Endodermal cell (in vitro differentiated cells): ENCODE data around the gene AUTS2. TPM values are rescaled to one million over a fixed set of nuclear protein-coding genes. Genes with fewer than 3 reads are reported as not detected.

ENCODE experiments used
- DNase-seq: peaks from one replicate; pipeline ENCODE4 v3.0.0-alpha.2; 2017
- H3K27ac ChIP-seq: 2 replicates; pipeline ENCODE4 v1.5.1; 2013; ENCODE audit warnings: mild to moderate bottlenecking, low read depth, low read length, moderate library complexity
- H3K27me3 ChIP-seq: 2 replicates; pipeline ENCODE4 v1.6.1; 2013; ENCODE audit warnings: mild to moderate bottlenecking, low read length, moderate library complexity; ENCODE audit not compliant: insufficient read depth, control insufficient read depth, poor library complexity, severe bottlenecking
- H3K36me3 ChIP-seq: 2 replicates; pipeline ENCODE4 v1.7.0; 2013; ENCODE audit warnings: mild to moderate bottlenecking, low read length, moderate library complexity; ENCODE audit not compliant: control insufficient read depth, insufficient read depth
- H3K4me1 ChIP-seq: one replicate; pipeline ENCODE4 v1.7.0; 2013; ENCODE audit warnings: low read length; ENCODE audit not compliant: control insufficient read depth, insufficient read depth
- H3K4me3 ChIP-seq: 2 replicates; pipeline ENCODE4 v1.5.1; 2013; ENCODE audit warnings: mild to moderate bottlenecking, low read length, moderate library complexity
- H3K9ac ChIP-seq: 2 replicates; pipeline ENCODE4 v1.6.1; 2013; ENCODE audit warnings: mild to moderate bottlenecking, low read length, moderate library complexity; ENCODE audit not compliant: poor library complexity, severe bottlenecking; ENCODE audit errors: extremely low read depth
- H3K9me3 ChIP-seq: 2 replicates; pipeline ENCODE4 v1.6.1; 2013; ENCODE audit warnings: mild to moderate bottlenecking, low read length, moderate library complexity; ENCODE audit not compliant: control insufficient read depth
- H3K27ac Mint-ChIP-seq: 2 replicates; pipeline ENCODE4 v1.8.0; 2020; ENCODE audit warnings: mixed read lengths
- H3K27me3 Mint-ChIP-seq: 2 replicates; pipeline ENCODE4 v1.8.0; 2021; ENCODE audit warnings: mild to moderate bottlenecking, mixed read lengths; ENCODE audit not compliant: insufficient read depth
- H3K36me3 Mint-ChIP-seq: 2 replicates; pipeline ENCODE4 v1.8.0; 2020; ENCODE audit warnings: low read depth, mixed read lengths
- H3K4me1 Mint-ChIP-seq: 2 replicates; pipeline ENCODE4 v1.8.0; 2020; ENCODE audit warnings: mixed read lengths
- H3K4me3 Mint-ChIP-seq: 2 replicates; pipeline ENCODE4 v1.8.0; 2020; ENCODE audit warnings: mild to moderate bottlenecking, moderate library complexity, mixed read lengths
- H3K9me3 Mint-ChIP-seq: 2 replicates; pipeline ENCODE4 v1.8.0; 2020; ENCODE audit warnings: mild to moderate bottlenecking, mixed read lengths
- WGBS, 2 experiments: methylation state at CpG; one replicate each; pipeline versions ENCODE4 v1.1.5 to v1.1.7; 2013; ENCODE audit warnings: missing lambda C conversion rate in 2 of 2, mixed read lengths in 1 of 2; ENCODE audit not compliant: insufficient coverage in 1 of 2, insufficient read length in 1 of 2; 5-methylcytosine and 5-hydroxymethylcytosine counted together
- total RNA-seq, 2 donors: library from RNA; stranded (reverse); fragmentation: NEBNext Ultra II Directional in 1 of 2; extraction: Animal tissue kit (Norgen Biotek cat#: 25700) in 1 of 2; gene quantifications; 2 replicates in 1 of 2; 3 replicates in 1 of 2; pipeline ENCODE4 v1.2.1, GENCODE V29; 2021
- TF ChIP-seq, protein P1 (sequence below): fragments of 200-600 bp; sonication (generic); conservative IDR thresholded peaks from 2 replicates; pipeline ENCODE4 v1.5.0; 2021; ENCODE audit warnings: antibody characterized with exemption, mild to moderate bottlenecking

Gene AUTS2
- total RNA-seq, 2 donors from 2014 or later = 76.8 to 106 TPM

DNA sequence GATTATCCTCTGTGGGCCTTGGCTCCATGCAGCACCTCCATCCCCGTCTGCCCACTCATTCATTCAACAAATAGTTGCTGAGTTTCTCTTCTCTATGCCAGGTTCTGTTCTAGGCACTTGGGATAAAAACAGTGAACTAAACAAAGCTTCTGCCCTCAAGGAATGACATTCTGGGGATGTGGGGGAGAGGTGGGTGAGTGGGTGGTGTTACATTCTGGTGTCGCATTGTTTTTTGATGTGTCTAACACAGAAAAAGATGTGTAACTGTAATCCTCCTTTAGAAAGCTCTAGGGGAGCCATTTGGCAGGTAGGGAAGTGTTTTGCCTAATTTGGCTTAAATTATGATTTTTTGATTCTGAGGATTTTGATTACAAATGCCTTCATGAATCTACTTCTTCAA, 21.4 kb downstream of the AUTS2 start:
- peaks cover 26% of the 10 kb centered on the region for H3K27me3 Mint-ChIP-seq

GRCh38 chr7:69620063-69620462, 21.8 kb downstream of the AUTS2 start:
- no peak overlapping the region for H3K27ac ChIP-seq
- no peak for DNase-seq
- no peaks in the 10 kb centered on the region for H3K36me3 ChIP-seq
- 50 to 62% methylated on average over 3 to 4 of the region's 4 CpGs for WGBS, 2 experiments
- no peak overlapping the region for H3K9ac ChIP-seq
- TF ChIP-seq, protein P1, sequence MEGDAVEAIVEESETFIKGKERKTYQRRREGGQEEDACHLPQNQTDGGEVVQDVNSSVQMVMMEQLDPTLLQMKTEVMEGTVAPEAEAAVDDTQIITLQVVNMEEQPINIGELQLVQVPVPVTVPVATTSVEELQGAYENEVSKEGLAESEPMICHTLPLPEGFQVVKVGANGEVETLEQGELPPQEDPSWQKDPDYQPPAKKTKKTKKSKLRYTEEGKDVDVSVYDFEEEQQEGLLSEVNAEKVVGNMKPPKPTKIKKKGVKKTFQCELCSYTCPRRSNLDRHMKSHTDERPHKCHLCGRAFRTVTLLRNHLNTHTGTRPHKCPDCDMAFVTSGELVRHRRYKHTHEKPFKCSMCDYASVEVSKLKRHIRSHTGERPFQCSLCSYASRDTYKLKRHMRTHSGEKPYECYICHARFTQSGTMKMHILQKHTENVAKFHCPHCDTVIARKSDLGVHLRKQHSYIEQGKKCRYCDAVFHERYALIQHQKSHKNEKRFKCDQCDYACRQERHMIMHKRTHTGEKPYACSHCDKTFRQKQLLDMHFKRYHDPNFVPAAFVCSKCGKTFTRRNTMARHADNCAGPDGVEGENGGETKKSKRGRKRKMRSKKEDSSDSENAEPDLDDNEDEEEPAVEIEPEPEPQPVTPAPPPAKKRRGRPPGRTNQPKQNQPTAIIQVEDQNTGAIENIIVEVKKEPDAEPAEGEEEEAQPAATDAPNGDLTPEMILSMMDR = no peak
- no peaks in the 10 kb centered on the region for H3K9me3 Mint-ChIP-seq
- H3K4me1 ChIP-seq = peaks cover 40% of the 10 kb centered on the region
- H3K4me3 Mint-ChIP-seq = no peak overlapping the region
- no peaks in the 10 kb centered on the region for H3K27me3 ChIP-seq
- no peaks in the 10 kb centered on the region for H3K36me3 Mint-ChIP-seq
- H3K9me3 ChIP-seq = no peaks in the 10 kb centered on the region
- peaks cover 90% of the 10 kb centered on the region for H3K4me1 Mint-ChIP-seq
- H3K27ac Mint-ChIP-seq = no peak overlapping the region
- H3K4me3 ChIP-seq = no peak overlapping the region
- H3K27me3 Mint-ChIP-seq = peaks cover 24% of the 10 kb centered on the region

More for the DNA sequence above, 21.4 kb downstream of the AUTS2 start:
- Mint-ChIP-seq H3K27ac (no peak overlapping the region), H3K9me3 (no peaks in the 10 kb centered on the region), H3K4me1 (peaks cover 86% of the 10 kb centered on the region), H3K36me3 (no peaks in the 10 kb centered on the region), H3K4me3 (no peak overlapping the region)
- TF ChIP-seq, protein P1 = no peak
- no peak overlapping the region for H3K9ac ChIP-seq
- WGBS, 2 experiments = 81 to 93% methylated on average over 2 of the region's 2 CpGs
- H3K9me3 ChIP-seq = no peaks in the 10 kb centered on the region
- H3K4me3 ChIP-seq = no peak overlapping the region
- no peaks in the 10 kb centered on the region for H3K36me3 ChIP-seq
- no peak overlapping the region for H3K27ac ChIP-seq
- DNase-seq = no peak
- no peaks in the 10 kb centered on the region for H3K27me3 ChIP-seq
- H3K4me1 ChIP-seq = peaks cover 37% of the 10 kb centered on the region

- H3K27me3 ChIP-seq = no peaks in the 10 kb centered on the region
- H3K4me1 Mint-ChIP-seq = peaks cover 93% of the 10 kb centered on the region
- H3K4me1 ChIP-seq = peaks cover 40% of the 10 kb centered on the region
Measured at GRCh38 chr7:69620650-69621049, 22.4 kb downstream of the AUTS2 start.

More at GRCh38 chr7:69620650-69621049, 22.4 kb downstream of the AUTS2 start:
- H3K27me3 Mint-ChIP-seq = peaks cover 24% of the 10 kb centered on the region
- DNase-seq = no peak
- no peak overlapping the region for H3K27ac ChIP-seq
- H3K27ac Mint-ChIP-seq = peak overlapping the region; percentile 31
- no peak overlapping the region for H3K4me3 ChIP-seq
- no peaks in the 10 kb centered on the region for H3K9me3 ChIP-seq
- H3K4me3 Mint-ChIP-seq = no peak overlapping the region
- H3K9me3 Mint-ChIP-seq = no peaks in the 10 kb centered on the region
- no peak overlapping the region for H3K9ac ChIP-seq
- TF ChIP-seq, protein P1 = no peak
- WGBS, 2 experiments = 73 to 83% methylated on average over 2 of the region's 2 CpGs
- H3K36me3 Mint-ChIP-seq = no peaks in the 10 kb centered on the region
- H3K36me3 ChIP-seq = no peaks in the 10 kb centered on the region
